Stimulated activated CD4-positive, alpha-beta T cell treated with anti-CD3 and anti-CD28 coated beads, Interleukin-4, amount 100 ng/mL, for 4 hours (primary cell): ENCODE data around the gene PDLIM4.
A peak's percentile ranks its signal among the peaks of the same experiment; 100 is the strongest.

ENCODE experiments used
- DNase-seq, 2 experiments: peaks; one replicate each; pipeline ENCODE4 v3.0.0-alpha.2; 2020

The PDLIM4 gene

GRCh38 chr5:132289097-132289496, 31.6 kb downstream of the PDLIM4 start:
- no peak for DNase-seq

- DNase-seq = no peak
Measured at GRCh38 chr5:132291026-132291425, 33.5 kb downstream of the PDLIM4 start.

GRCh38 chr5:132293066-132293991, 35.8 kb downstream of the PDLIM4 start:
- DNase-seq = peak; percentile 77 to 79

- peak; percentile 78 to 79 for DNase-seq
Measured at GRCh38 chr5:132293992-132294727, 36.7 kb downstream of the PDLIM4 start, which contains the start of gene SLC22A4. Gene SLC22A4 (plus strand): TSS chr5:132294394. CDS start chr5:132294617, 223 bp downstream.

- DNase-seq = peak; percentile 69 to 84
Measured at GRCh38 chr5:132294728-132295504, 37.4 kb downstream of the PDLIM4 start.

- DNase-seq = no peak
Measured at GRCh38 chr5:132295505-132296411, 38.3 kb downstream of the PDLIM4 start.

GRCh38 chr5:132296412-132297016, 39.0 kb downstream of the PDLIM4 start:
- DNase-seq = no peak

- no peak for DNase-seq
Measured at GRCh38 chr5:132297211-132297940, 39.9 kb downstream of the PDLIM4 start.

- no peak for DNase-seq
Measured at GRCh38 chr5:132298298-132299212, 41.1 kb downstream of the PDLIM4 start.

- no peak for DNase-seq
Measured at GRCh38 chr5:132299917-132300316, 42.4 kb downstream of the PDLIM4 start.

- DNase-seq = no peak
Measured at GRCh38 chr5:132300577-132301343, 43.3 kb downstream of the PDLIM4 start.

- DNase-seq = no peak
Measured at GRCh38 chr5:132301344-132302271, 44.1 kb downstream of the PDLIM4 start.

GRCh38 chr5:132302413-132302812, 44.9 kb downstream of the PDLIM4 start:
- DNase-seq = no peak

- DNase-seq = no peak
Measured at GRCh38 chr5:132303589-132303988, 46.1 kb downstream of the PDLIM4 start.

- no peak for DNase-seq
Measured at GRCh38 chr5:132305420-132305819, 47.9 kb downstream of the PDLIM4 start.

- no peak for DNase-seq
Measured at GRCh38 chr5:132308701-132309100, 51.2 kb downstream of the PDLIM4 start.

GRCh38 chr5:132309679-132310078, 52.2 kb downstream of the PDLIM4 start:
- DNase-seq = no peak
